ENCODE data around the gene ARL14EPL.

DNA sequence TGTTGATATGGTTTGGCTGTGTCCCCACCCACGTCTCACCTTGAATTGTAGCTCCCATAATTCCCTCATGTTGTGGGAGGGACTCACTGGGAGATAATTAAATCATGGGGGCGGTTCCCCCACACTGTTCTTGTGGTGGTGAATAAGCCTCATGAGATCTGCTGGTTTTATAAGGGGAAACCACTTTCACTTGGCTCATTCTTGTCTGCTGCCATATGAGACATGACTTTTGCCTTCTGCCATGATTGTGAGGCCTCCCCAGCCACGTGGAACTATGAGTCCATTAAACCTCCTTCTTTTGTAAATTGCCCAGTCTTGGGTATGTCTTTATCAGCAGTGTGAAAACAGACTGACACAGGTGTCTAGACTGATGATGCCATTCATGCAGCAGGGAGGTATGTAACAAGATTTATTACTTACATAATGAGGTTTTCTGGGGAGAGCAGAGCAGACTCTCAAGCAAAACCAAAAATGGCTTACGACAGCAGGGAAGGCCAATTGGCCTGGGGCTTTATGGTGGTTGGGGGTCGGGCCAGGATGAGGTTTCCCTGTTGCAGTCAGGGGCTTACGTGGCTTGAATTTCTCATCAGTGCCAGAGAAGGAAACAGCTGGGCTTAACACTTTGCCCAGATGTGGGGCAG is 43.0 kb downstream of the ARL14EPL start:
- TF ChIP-seq, protein P1, sequence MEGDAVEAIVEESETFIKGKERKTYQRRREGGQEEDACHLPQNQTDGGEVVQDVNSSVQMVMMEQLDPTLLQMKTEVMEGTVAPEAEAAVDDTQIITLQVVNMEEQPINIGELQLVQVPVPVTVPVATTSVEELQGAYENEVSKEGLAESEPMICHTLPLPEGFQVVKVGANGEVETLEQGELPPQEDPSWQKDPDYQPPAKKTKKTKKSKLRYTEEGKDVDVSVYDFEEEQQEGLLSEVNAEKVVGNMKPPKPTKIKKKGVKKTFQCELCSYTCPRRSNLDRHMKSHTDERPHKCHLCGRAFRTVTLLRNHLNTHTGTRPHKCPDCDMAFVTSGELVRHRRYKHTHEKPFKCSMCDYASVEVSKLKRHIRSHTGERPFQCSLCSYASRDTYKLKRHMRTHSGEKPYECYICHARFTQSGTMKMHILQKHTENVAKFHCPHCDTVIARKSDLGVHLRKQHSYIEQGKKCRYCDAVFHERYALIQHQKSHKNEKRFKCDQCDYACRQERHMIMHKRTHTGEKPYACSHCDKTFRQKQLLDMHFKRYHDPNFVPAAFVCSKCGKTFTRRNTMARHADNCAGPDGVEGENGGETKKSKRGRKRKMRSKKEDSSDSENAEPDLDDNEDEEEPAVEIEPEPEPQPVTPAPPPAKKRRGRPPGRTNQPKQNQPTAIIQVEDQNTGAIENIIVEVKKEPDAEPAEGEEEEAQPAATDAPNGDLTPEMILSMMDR (IDR thresholded peaks at IDR 0.05), result no peak
- no peak for TF ChIP-seq POLR2A (IDR thresholded peaks at IDR 0.05)
